ENCODE results near the gene GPR152.
A peak's percentile ranks its signal among the peaks of the same experiment; 100 is the strongest.
"Not testable (repeated sequence)": the region's sequence is repeated elsewhere in the genome, so short reads cannot be mapped to it uniquely, and the experiment has no call there.

GPR152 gene

GRCh38 chr11:67431346-67432249 is 20.9 kb downstream of the GPR152 start:
- in situ Hi-C loops (cut with MboI; ENCODE audit: low sequenced_read_pairs, unreplicated experiment) = no loop called here
- DNase-seq (ENCODE audit: low spot score) = no peak
- TF ChIP-seq CTCF (IDR thresholded peaks at IDR 0.05; ENCODE audit: borderline replicate concordance, control extremely low read depth, extremely low read depth, insufficient read depth, missing control alignments) = no peak

DNA sequence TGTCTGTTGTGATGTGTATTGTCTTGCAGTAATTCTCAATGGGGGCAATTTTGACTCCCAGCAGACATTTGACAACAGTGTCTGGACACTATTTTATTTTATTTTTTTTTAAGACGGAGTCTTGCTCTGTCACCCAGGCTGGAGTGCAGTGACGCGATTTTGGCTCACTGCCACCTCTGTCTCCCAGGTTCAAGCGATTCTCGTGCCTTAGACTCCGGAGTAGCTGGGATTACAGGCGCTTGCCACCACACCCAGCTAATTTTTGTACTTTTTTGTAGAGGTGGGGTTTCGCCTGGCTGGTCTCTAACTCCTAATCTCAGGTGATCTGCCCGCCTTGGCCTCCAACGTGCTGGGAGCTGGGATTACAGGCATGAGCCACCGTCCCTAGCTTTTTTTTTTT is 22.8 kb downstream of the GPR152 start:
- TF ChIP-seq CTCF (IDR thresholded peaks at IDR 0.05; ENCODE audit: borderline replicate concordance, control extremely low read depth, extremely low read depth, insufficient read depth, missing control alignments) = no peak
- no peak for DNase-seq (ENCODE audit: low spot score)
- in situ Hi-C loops (cut with MboI; ENCODE audit: low sequenced_read_pairs, unreplicated experiment) = no loop called here

DNA sequence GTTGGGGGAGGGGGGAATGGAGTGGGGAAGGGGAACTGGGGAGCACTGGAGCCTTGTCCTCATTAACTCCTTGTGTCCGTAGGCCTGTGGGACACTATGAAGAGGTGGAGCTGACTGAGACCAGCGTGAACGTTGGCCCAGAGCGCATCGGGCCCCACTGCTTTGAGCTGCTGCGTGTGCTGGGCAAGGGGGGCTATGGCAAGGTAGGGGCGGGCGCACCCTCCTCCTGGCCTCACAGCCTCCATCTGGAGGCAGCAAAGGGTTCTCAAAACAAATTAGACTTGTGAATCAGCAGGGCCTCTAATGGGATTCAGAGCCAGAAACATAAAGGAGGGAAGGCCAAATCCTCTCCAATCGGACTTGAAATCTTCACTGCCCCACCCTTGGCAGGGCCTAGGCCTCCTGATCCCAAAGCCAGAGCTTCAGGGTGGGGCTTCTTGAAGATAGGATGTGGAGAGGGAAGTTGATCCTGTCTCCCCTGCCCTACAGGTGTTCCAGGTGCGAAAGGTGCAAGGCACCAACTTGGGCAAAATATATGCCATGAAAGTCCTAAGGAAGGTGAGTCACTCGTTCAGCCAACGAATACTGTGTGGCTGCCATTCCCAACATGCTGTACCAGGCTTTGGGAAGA is 23.4 kb downstream of the GPR152 start:
- no peak for TF ChIP-seq CTCF (IDR thresholded peaks at IDR 0.05; ENCODE audit: borderline replicate concordance, control extremely low read depth, extremely low read depth, insufficient read depth, missing control alignments)
- in situ Hi-C loops (cut with MboI; ENCODE audit: low sequenced_read_pairs, unreplicated experiment) = no loop called here
- no peak for DNase-seq (ENCODE audit: low spot score)

DNA sequence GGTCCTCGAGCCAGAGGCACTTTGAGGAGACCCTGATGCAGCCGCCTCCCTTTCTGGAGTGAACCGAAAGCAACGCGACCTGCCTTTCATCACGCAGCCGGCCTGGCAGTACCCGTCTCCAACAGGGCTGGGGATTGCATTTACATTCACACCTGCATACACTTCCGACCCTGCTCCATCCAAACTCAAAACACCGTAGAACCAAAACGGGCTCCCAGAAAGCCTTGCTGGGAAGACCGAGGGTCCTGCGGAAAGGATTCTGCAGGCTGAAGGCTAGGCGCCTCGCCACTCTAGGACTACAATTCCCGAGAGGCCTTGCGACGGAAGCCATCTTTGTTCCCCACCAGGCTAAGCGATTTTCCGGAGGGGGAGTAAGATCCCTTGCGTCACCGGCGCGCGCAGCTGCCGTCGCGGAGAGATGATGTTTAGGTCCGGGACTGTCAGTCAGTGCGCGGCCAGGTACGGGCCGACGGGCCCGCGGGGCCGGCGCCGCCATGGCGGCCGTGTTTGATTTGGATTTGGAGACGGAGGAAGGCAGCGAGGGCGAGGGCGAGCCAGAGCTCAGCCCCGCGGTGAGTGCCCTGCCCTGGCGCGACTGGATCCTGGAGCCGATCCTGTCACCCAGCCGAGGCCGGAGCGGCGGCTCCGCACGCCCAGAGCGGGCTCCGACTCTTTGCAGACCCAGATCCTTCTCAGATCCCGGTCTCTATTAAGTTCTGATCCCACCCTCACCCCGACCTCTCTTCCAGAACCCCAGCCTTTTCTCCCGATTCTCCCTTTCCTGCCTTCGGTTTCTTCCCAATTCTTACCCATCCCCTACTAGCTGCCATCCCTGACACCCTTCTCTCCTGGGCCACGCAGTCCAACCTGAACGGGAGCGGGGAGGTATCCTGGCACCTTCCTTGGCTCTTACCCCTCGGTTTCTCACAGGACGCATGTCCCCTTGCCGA is 24.2 kb downstream of the GPR152 start, which contains the start of gene RPS6KB2:
RPS6KB2 (plus strand) TSS at position 443 of the 950 bp plus-strand sequence; CDS start at position 495, 52 bp downstream.
- in situ Hi-C loops (cut with MboI; ENCODE audit: low sequenced_read_pairs, unreplicated experiment) = no loop called here
- no peak for TF ChIP-seq CTCF (IDR thresholded peaks at IDR 0.05; ENCODE audit: borderline replicate concordance, control extremely low read depth, extremely low read depth, insufficient read depth, missing control alignments)
- DNase-seq (ENCODE audit: low spot score) = peak; percentile 99

GRCh38 chr11:67427364-67427859 is 25.1 kb downstream of the GPR152 start:
- in situ Hi-C loops (cut with MboI; ENCODE audit: low sequenced_read_pairs, unreplicated experiment); DNase-seq (ENCODE audit: low spot score): not testable (repeated sequence)

- no peak for TF ChIP-seq CTCF (IDR thresholded peaks at IDR 0.05; ENCODE audit: borderline replicate concordance, control extremely low read depth, extremely low read depth, insufficient read depth, missing control alignments)
- in situ Hi-C loops (cut with MboI; ENCODE audit: low sequenced_read_pairs, unreplicated experiment) = no loop called here
- no peak for DNase-seq (ENCODE audit: low spot score)
Observed at GRCh38 chr11:67423891-67424613, 28.5 kb downstream of the GPR152 start.
